ENCODE data around the gene WNT10A. TPM values are rescaled to one million over a fixed set of nuclear protein-coding genes. Genes with fewer than 3 reads are reported as not detected.

WNT10A gene
- total RNA-seq, 3 donors from 2014 or later: 0.88 to 2.9 TPM; not detected in 1

DNA sequence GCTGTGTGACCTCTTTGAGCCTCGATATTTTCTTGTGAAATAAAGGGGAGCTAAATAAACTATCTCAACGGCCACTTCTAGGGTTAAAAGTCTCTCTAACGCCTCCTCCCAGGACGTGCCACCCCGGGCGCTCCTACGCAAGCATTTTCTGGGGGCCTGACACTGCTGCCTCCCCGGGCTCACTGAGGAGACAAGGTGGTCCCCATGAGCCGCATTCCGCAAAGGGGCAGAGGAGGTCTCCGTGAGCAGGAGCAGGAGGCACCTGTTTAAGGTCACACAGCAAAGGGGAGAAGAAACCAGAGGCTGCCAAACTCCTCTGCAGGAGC lies 913 bp upstream of the WNT10A start:
- Histone ChIP-seq H3K27me3 (peaks cover 0 to 38% of the 10 kb centered on the region in 2 donors), H3K36me3 (no peaks in the 10 kb centered on the region), H3K4me1 (peaks cover 0 to 4% of the 10 kb centered on the region in 2 donors), H3K27ac (no peak overlapping the region), H3K9me3 (no peaks in the 10 kb centered on the region), H3K4me3 (peak overlapping the region in 2 of 3 donors; percentile 47 to 66)
- no peak for DNase-seq (ENCODE audit: low spot score in 2 of 2)
- intact Hi-C loops (cut with DNase I; ENCODE audit: low total_unique reads): no loop called here
- TF ChIP-seq POLR2A (IDR thresholded peaks at IDR 0.05): no peak

DNA sequence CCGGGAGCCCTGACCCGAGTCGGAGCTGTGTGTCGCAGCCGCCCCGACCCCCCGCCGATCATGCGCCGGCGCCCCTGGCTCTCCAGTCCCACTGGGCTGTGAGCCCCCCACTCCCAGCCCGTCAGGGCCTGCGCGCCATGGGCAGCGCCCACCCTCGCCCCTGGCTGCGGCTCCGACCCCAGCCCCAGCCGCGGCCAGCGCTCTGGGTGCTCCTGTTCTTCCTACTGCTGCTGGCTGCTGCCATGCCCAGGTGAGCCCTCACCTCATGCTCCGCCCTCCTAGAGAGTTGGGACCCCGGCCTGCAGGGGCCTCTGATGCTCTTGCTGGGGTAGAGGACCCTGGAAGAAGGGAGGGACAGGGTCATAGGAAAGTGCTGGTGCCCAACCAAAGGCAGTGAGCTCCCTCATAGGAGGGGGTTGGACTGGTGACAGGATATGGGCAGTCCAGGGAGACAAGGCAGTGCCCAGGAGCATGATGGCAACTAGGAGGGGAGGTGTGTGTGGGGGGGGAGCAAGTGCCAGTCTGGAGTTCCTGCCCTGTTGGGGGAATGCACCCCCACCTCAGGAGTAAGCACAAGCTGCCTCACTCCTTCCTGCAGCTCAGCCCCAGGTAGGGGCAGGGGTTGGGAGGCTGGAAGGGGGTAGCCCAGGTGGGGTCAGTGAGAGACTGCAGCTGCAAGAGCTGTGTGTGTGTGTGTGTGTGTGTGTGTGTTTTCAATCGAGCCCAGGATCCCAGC lies 375 bp downstream of the WNT10A start:
- DNase-seq (ENCODE audit: low spot score in 2 of 2): no peak
- Histone ChIP-seq H3K4me3 (peak overlapping the region in 2 of 3 donors; percentile 47 to 66), H3K4me1 (peaks cover 0 to 4% of the 10 kb centered on the region in 2 donors), H3K36me3 (no peaks in the 10 kb centered on the region), H3K27ac (peak overlapping the region in 1 of 2 donors; percentile 2), H3K27me3 (peaks cover 0 to 38% of the 10 kb centered on the region in 2 donors), H3K9me3 (no peaks in the 10 kb centered on the region)
- TF ChIP-seq, protein P1, sequence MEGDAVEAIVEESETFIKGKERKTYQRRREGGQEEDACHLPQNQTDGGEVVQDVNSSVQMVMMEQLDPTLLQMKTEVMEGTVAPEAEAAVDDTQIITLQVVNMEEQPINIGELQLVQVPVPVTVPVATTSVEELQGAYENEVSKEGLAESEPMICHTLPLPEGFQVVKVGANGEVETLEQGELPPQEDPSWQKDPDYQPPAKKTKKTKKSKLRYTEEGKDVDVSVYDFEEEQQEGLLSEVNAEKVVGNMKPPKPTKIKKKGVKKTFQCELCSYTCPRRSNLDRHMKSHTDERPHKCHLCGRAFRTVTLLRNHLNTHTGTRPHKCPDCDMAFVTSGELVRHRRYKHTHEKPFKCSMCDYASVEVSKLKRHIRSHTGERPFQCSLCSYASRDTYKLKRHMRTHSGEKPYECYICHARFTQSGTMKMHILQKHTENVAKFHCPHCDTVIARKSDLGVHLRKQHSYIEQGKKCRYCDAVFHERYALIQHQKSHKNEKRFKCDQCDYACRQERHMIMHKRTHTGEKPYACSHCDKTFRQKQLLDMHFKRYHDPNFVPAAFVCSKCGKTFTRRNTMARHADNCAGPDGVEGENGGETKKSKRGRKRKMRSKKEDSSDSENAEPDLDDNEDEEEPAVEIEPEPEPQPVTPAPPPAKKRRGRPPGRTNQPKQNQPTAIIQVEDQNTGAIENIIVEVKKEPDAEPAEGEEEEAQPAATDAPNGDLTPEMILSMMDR (IDR thresholded peaks at IDR 0.05): no peak
- TF ChIP-seq POLR2A (IDR thresholded peaks at IDR 0.05): no peak
- no peak for TF ChIP-seq POLR2AphosphoS5 (IDR thresholded peaks at IDR 0.05)
- intact Hi-C loops (cut with DNase I; ENCODE audit: low total_unique reads): no loop called here

DNA sequence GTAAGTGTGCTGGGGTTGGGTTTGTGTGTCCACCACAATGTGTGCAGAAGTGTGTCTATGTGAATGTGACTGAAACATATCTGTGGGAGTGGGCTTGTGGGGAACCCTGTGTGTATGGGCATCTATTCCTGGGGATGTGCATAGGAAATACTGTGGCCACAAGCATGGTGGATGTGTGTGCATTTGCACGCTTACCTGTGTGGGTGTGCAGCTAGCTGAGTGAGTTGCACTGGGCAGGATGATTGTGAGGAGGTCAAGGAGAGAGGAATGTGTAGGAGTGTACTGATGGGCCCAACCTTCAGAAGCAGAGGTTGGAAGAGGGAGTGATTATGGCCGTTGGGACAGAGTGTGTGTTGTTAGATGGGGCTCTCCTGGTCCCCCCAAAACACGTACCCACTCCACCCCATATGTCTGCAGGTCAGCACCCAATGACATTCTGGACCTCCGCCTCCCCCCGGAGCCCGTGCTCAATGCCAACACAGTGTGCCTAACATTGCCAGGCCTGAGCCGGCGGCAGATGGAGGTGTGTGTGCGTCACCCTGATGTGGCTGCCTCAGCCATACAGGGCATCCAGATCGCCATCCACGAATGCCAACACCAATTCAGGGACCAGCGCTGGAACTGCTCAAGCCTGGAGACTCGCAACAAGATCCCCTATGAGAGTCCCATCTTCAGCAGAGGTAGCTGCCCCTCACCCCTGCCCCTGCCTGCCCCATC lies 1.2 kb downstream of the WNT10A start:
- Histone ChIP-seq H3K4me3 (no peak overlapping the region), H3K36me3 (no peaks in the 10 kb centered on the region), H3K9me3 (no peaks in the 10 kb centered on the region), H3K4me1 (peaks cover 0 to 4% of the 10 kb centered on the region in 2 donors), H3K27me3 (peaks cover 0 to 38% of the 10 kb centered on the region in 2 donors), H3K27ac (no peak overlapping the region)
- no peak for DNase-seq (ENCODE audit: low spot score in 2 of 2)
- TF ChIP-seq POLR2A (IDR thresholded peaks at IDR 0.05): no peak
- TF ChIP-seq POLR2AphosphoS5 (IDR thresholded peaks at IDR 0.05): no peak
- TF ChIP-seq, protein P1 (IDR thresholded peaks at IDR 0.05): no peak
- intact Hi-C loops (cut with DNase I; ENCODE audit: low total_unique reads): no loop called here

DNA sequence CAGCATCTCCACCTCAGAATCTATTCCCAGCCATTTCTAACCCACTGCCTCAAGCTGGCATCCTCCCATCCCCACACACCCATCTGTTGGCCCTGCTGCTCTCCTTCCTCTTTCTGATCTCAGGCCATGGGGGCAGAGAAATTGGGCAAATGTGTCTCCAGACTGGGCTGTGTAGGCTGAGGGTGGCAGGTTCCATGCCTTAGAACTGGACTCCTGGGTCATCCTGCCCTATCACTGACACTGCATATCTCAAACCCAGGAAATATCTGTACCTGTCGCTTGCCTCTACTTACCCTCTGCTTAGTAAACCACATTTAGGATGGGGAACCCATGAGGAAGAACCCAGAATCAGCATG lies 1.8 kb downstream of the WNT10A start:
- Histone ChIP-seq H3K4me3 (no peak overlapping the region), H3K4me1 (peaks cover 0 to 4% of the 10 kb centered on the region in 2 donors), H3K27me3 (peaks cover 0 to 34% of the 10 kb centered on the region in 2 donors), H3K36me3 (no peaks in the 10 kb centered on the region), H3K27ac (no peak overlapping the region), H3K9me3 (no peaks in the 10 kb centered on the region)
- TF ChIP-seq, protein P1 (IDR thresholded peaks at IDR 0.05): no peak
- TF ChIP-seq POLR2AphosphoS5 (IDR thresholded peaks at IDR 0.05): no peak
- no peak for TF ChIP-seq POLR2A (IDR thresholded peaks at IDR 0.05)
- intact Hi-C loops (cut with DNase I; ENCODE audit: low total_unique reads): no loop called here
- DNase-seq (ENCODE audit: low spot score in 2 of 2): no peak

DNA sequence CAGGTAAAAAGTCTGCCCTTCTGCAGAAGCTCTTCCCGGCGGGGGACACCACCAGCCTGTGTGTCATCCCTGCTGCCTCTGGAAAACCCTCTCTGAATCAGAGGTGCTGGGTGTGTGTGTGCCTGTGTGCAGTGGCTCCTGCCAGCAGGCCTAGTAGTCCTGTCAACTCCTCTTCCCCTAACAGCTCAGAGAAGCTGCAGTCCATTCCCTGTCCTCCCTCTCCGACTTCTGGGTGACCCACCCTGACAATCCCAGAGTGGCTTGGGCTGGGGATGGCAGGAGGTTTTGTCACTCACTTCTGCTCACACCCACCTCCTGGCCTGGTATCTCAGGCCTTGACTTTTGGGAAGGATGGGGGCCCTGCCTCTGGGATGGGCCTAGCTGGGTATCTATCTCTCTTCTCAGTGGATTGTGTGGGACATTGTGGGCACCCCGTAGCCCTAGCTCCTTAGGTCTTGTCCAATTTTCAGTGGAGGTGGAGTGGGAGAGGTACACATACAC lies 2.3 kb downstream of the WNT10A start:
- DNase-seq (ENCODE audit: low spot score in 2 of 2): no peak
- Histone ChIP-seq H3K27ac (peak overlapping the region; percentile 48 to 55), H3K27me3 (peaks cover 0 to 29% of the 10 kb centered on the region in 2 donors), H3K9me3 (no peaks in the 10 kb centered on the region), H3K4me3 (peak overlapping the region; percentile 37 to 70 (median 49)), H3K36me3 (no peaks in the 10 kb centered on the region), H3K4me1 (peaks cover 0 to 4% of the 10 kb centered on the region in 2 donors)
- no peak for TF ChIP-seq POLR2A (IDR thresholded peaks at IDR 0.05)
- TF ChIP-seq, protein P1 (IDR thresholded peaks at IDR 0.05): no peak
- no peak for TF ChIP-seq POLR2AphosphoS5 (IDR thresholded peaks at IDR 0.05)
- intact Hi-C loops (cut with DNase I; ENCODE audit: low total_unique reads): no loop called here
